ENCODE measurements around the gene NPAS3. TPM values are rescaled to one million over a fixed set of nuclear protein-coding genes. Genes with fewer than 3 reads are reported as not detected.

Gene NPAS3
- total RNA-seq, 4 donors from 2014 or later, result 4.0 to 12.2 (median 5.6) TPM

GRCh38 chr14:33542338-33543287 is 603.9 kb downstream of the NPAS3 start:
- no peaks in the 10 kb centered on the region for H3K9me3 ChIP-seq
- TF ChIP-seq CTCF (IDR thresholded peaks at IDR 0.05) (no peak), POLR2A (IDR thresholded peaks at IDR 0.05) (no peak)
- no peak for DNase-seq
- no peak overlapping the region for H3K27ac ChIP-seq
- H3K27me3 ChIP-seq, result no peaks in the 10 kb centered on the region
- no peaks in the 10 kb centered on the region for H3K36me3 ChIP-seq
- intact Hi-C loops (cut with DNase I), result no loop called here
- 77 to 80% methylated on average over 11 of the region's 11 CpGs for WGBS, 2 donors
- no peaks in the 10 kb centered on the region for H3K4me1 ChIP-seq
- H3K4me3 ChIP-seq (replicated peaks in 1 of 3), result no peak overlapping the region

- TF ChIP-seq POLR2A (IDR thresholded peaks at IDR 0.05), result no peak
- no peak for TF ChIP-seq CTCF (IDR thresholded peaks at IDR 0.05)
- WGBS, 2 donors, result 85 to 87% methylated on average over 2 of the region's 2 CpGs
- intact Hi-C loops (cut with DNase I), result no loop called here
- Histone ChIP-seq H3K27me3 (no peaks in the 10 kb centered on the region), H3K27ac (no peak overlapping the region), H3K4me1 (no peaks in the 10 kb centered on the region), H3K4me3 (replicated peaks in 1 of 3) (no peak overlapping the region), H3K36me3 (no peaks in the 10 kb centered on the region), H3K9me3 (no peaks in the 10 kb centered on the region)
- no peak for DNase-seq
Measured at GRCh38 chr14:33545696-33546095, 607.0 kb downstream of the NPAS3 start.

- no peaks in the 10 kb centered on the region for H3K36me3 ChIP-seq
- H3K4me3 ChIP-seq (replicated peaks in 1 of 3), result no peak overlapping the region
- H3K27ac ChIP-seq, result no peak overlapping the region
- no peaks in the 10 kb centered on the region for H3K9me3 ChIP-seq
- no peak for DNase-seq
- intact Hi-C loops (cut with DNase I), result no loop called here
- H3K4me1 ChIP-seq, result peaks cover 0 to 6% of the 10 kb centered on the region in 2 donors
- WGBS, 2 donors, result 65 to 88% methylated on average over 1 of the region's 1 CpG
- no peak for TF ChIP-seq CTCF (IDR thresholded peaks at IDR 0.05)
- no peak for TF ChIP-seq POLR2A (IDR thresholded peaks at IDR 0.05)
- H3K27me3 ChIP-seq, result no peaks in the 10 kb centered on the region
Measured at GRCh38 chr14:33548606-33549005, 609.9 kb downstream of the NPAS3 start.

- intact Hi-C loops (cut with DNase I), result no loop called here
- Histone ChIP-seq H3K4me1 (peaks cover 0 to 6% of the 10 kb centered on the region in 2 donors), H3K9me3 (no peaks in the 10 kb centered on the region), H3K36me3 (no peaks in the 10 kb centered on the region), H3K27me3 (no peaks in the 10 kb centered on the region), H3K4me3 (replicated peaks in 1 of 3) (no peak overlapping the region), H3K27ac (no peak overlapping the region)
- no peak for TF ChIP-seq POLR2A (IDR thresholded peaks at IDR 0.05)
- TF ChIP-seq CTCF (IDR thresholded peaks at IDR 0.05), result no peak
- DNase-seq, result no peak
- WGBS, 2 donors, result 37 to 41% methylated on average over 3 of the region's 3 CpGs
Measured at GRCh38 chr14:33551963-33552362, 613.3 kb downstream of the NPAS3 start.

- Histone ChIP-seq H3K9me3 (no peaks in the 10 kb centered on the region), H3K27ac (no peak overlapping the region), H3K4me1 (peaks cover 0 to 6% of the 10 kb centered on the region in 2 donors), H3K36me3 (no peaks in the 10 kb centered on the region), H3K27me3 (no peaks in the 10 kb centered on the region), H3K4me3 (replicated peaks in 1 of 3) (no peak overlapping the region)
- TF ChIP-seq CTCF (IDR thresholded peaks at IDR 0.05) (no peak), POLR2A (IDR thresholded peaks at IDR 0.05) (no peak)
- WGBS, 2 donors, result 92 to 93% methylated on average over 6 of the region's 6 CpGs
- intact Hi-C loops (cut with DNase I), result no loop called here
- DNase-seq, result no peak
Measured at GRCh38 chr14:33553706-33554278, 615.1 kb downstream of the NPAS3 start.
